ENCODE measurements around the gene HES6. TPM values are rescaled to one million over a fixed set of nuclear protein-coding genes. Genes with fewer than 3 reads are reported as not detected.

The HES6 gene
- total and polyA plus RNA-seq, 2 donors (not counting 1 experiment from before 2014, with no cell fraction given), result 0.82 to 4.1 TPM

GRCh38 chr2:238255636-238256035, 15.8 kb upstream of the HES6 start:
- Histone ChIP-seq H3K4me1 (ENCODE audit: control insufficient read depth, extremely low read depth, insufficient read depth, low read length) (no peaks in the 10 kb centered on the region), H3K4me3 (replicated peaks in 1 of 4; ENCODE audit: control extremely low read depth in 1 of 4, insufficient read depth in 1 of 4, low read depth in 3 of 4, low read length in 4 of 4) (no peak overlapping the region), H3K9ac (ENCODE audit: insufficient read depth, low read length) (no peak overlapping the region), H3K4me2 (ENCODE audit: extremely low read depth, insufficient read depth, low read length) (no peak overlapping the region), H3K9me3 (ENCODE audit: control insufficient read depth, insufficient read depth, low read depth, low read length) (no peaks in the 10 kb centered on the region), H3K79me2 (ENCODE audit: control insufficient read depth, insufficient read depth, low read length) (no peaks in the 10 kb centered on the region), H2AFZ (ENCODE audit: low read length) (no peak overlapping the region), H3K27ac (ENCODE audit: insufficient read depth, low read length) (no peak overlapping the region), H3K36me3 (ENCODE audit: control insufficient read depth, insufficient read depth, low read length) (peaks cover 8% of the 10 kb centered on the region), H4K20me1 (ENCODE audit: control insufficient read depth, extremely low read depth, insufficient read depth, low read length) (no peaks in the 10 kb centered on the region), H3K27me3 (ENCODE audit: control insufficient read depth, insufficient read depth, low read length) (no peaks in the 10 kb centered on the region)
- DNase-seq (ENCODE audit: low read depth in 2 of 2), result no peak
- TF ChIP-seq, protein P1, sequence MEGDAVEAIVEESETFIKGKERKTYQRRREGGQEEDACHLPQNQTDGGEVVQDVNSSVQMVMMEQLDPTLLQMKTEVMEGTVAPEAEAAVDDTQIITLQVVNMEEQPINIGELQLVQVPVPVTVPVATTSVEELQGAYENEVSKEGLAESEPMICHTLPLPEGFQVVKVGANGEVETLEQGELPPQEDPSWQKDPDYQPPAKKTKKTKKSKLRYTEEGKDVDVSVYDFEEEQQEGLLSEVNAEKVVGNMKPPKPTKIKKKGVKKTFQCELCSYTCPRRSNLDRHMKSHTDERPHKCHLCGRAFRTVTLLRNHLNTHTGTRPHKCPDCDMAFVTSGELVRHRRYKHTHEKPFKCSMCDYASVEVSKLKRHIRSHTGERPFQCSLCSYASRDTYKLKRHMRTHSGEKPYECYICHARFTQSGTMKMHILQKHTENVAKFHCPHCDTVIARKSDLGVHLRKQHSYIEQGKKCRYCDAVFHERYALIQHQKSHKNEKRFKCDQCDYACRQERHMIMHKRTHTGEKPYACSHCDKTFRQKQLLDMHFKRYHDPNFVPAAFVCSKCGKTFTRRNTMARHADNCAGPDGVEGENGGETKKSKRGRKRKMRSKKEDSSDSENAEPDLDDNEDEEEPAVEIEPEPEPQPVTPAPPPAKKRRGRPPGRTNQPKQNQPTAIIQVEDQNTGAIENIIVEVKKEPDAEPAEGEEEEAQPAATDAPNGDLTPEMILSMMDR (conservative IDR thresholded peaks at IDR 0.05 in 1 of 2, IDR thresholded peaks at IDR 0.05 in 1 of 2; ENCODE audit: low read depth in 1 of 2, low read length in 2 of 2), result no peak
- no peak for TF ChIP-seq EZH2 (IDR thresholded peaks at IDR 0.05; ENCODE audit: low read length, missing control alignments)

- no peak overlapping the region for H2AFZ ChIP-seq (ENCODE audit: low read length)
- no peaks in the 10 kb centered on the region for H3K9me3 ChIP-seq (ENCODE audit: control insufficient read depth, insufficient read depth, low read depth, low read length)
- no peaks in the 10 kb centered on the region for H3K79me2 ChIP-seq (ENCODE audit: control insufficient read depth, insufficient read depth, low read length)
- DNase-seq (ENCODE audit: low read depth in 2 of 2), result no peak
- H3K36me3 ChIP-seq (ENCODE audit: control insufficient read depth, insufficient read depth, low read length), result peaks cover 8% of the 10 kb centered on the region
- H3K4me3 ChIP-seq (replicated peaks in 1 of 4; ENCODE audit: control extremely low read depth in 1 of 4, insufficient read depth in 1 of 4, low read depth in 3 of 4, low read length in 4 of 4), result no peak overlapping the region
- no peak overlapping the region for H3K27ac ChIP-seq (ENCODE audit: insufficient read depth, low read length)
- no peaks in the 10 kb centered on the region for H4K20me1 ChIP-seq (ENCODE audit: control insufficient read depth, extremely low read depth, insufficient read depth, low read length)
- no peaks in the 10 kb centered on the region for H3K27me3 ChIP-seq (ENCODE audit: control insufficient read depth, insufficient read depth, low read length)
- H3K4me2 ChIP-seq (ENCODE audit: extremely low read depth, insufficient read depth, low read length), result no peak overlapping the region
- H3K9ac ChIP-seq (ENCODE audit: insufficient read depth, low read length), result no peak overlapping the region
- H3K4me1 ChIP-seq (ENCODE audit: control insufficient read depth, extremely low read depth, insufficient read depth, low read length), result no peaks in the 10 kb centered on the region
- TF ChIP-seq, protein P1 (conservative IDR thresholded peaks at IDR 0.05 in 1 of 2, IDR thresholded peaks at IDR 0.05 in 1 of 2; ENCODE audit: low read depth in 1 of 2, low read length in 2 of 2), result no peak
- no peak for TF ChIP-seq EZH2 (IDR thresholded peaks at IDR 0.05; ENCODE audit: low read length, missing control alignments)
These were observed 15.3 kb upstream of the HES6 start for GRCh38 chr2:238255151-238255551.

DNA sequence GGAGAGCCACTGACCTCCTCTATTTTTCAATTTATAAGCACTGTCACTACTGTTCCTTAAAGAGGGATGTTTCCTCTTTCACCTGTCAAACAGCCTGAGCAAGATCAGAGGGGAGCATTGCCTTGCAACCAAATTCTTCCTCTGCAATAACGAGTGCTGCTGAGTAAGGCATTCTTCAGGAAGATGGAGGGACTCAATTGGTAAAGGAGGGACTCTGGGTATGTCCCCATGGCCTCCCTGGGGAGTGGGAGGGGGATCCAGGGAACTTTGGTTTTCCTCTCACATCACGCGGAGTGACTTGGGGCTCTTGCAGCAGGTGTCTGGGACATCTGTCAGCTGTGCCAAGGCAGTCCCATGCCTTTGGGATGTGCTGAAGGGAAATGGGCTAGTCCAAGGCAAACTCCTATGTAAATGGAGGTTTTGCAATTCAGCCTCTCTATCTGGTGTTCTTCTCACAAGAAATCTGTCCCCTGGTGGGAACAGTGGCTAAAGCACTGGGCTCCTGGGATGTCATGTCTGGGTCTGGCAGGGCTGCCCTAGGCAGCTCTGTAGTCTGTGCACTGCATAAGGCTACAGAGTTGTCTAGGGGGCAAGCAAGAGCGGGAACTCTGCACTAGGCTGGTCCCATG, 14.4 kb upstream of the HES6 start:
- no peak overlapping the region for H3K9ac ChIP-seq (ENCODE audit: insufficient read depth, low read length)
- no peak overlapping the region for H3K4me3 ChIP-seq (replicated peaks in 1 of 4; ENCODE audit: control extremely low read depth in 1 of 4, insufficient read depth in 1 of 4, low read depth in 3 of 4, low read length in 4 of 4)
- H3K36me3 ChIP-seq (ENCODE audit: control insufficient read depth, insufficient read depth, low read length), result peaks cover 4% of the 10 kb centered on the region
- H2AFZ ChIP-seq (ENCODE audit: low read length), result no peak overlapping the region
- TF ChIP-seq, protein P1 (conservative IDR thresholded peaks at IDR 0.05 in 1 of 2, IDR thresholded peaks at IDR 0.05 in 1 of 2; ENCODE audit: low read depth in 1 of 2, low read length in 2 of 2), result no peak
- TF ChIP-seq EZH2 (IDR thresholded peaks at IDR 0.05; ENCODE audit: low read length, missing control alignments), result no peak
- no peaks in the 10 kb centered on the region for H4K20me1 ChIP-seq (ENCODE audit: control insufficient read depth, extremely low read depth, insufficient read depth, low read length)
- no peaks in the 10 kb centered on the region for H3K4me1 ChIP-seq (ENCODE audit: control insufficient read depth, extremely low read depth, insufficient read depth, low read length)
- no peak overlapping the region for H3K27ac ChIP-seq (ENCODE audit: insufficient read depth, low read length)
- H3K4me2 ChIP-seq (ENCODE audit: extremely low read depth, insufficient read depth, low read length), result no peak overlapping the region
- H3K9me3 ChIP-seq (ENCODE audit: control insufficient read depth, insufficient read depth, low read depth, low read length), result no peaks in the 10 kb centered on the region
- H3K79me2 ChIP-seq (ENCODE audit: control insufficient read depth, insufficient read depth, low read length), result no peaks in the 10 kb centered on the region
- H3K27me3 ChIP-seq (ENCODE audit: control insufficient read depth, insufficient read depth, low read length), result no peaks in the 10 kb centered on the region
- DNase-seq (ENCODE audit: low read depth in 2 of 2), result no peak

All from fibroblast of lung (primary cell).